ENCODE results near the gene P2RY8.

P2RY8 gene

GRCh38 chrX:1488745-1489144 is 48.2 kb downstream of the P2RY8 start:
- DNase-seq (ENCODE audit: low read depth): no peak
- TF ChIP-seq, protein P1, sequence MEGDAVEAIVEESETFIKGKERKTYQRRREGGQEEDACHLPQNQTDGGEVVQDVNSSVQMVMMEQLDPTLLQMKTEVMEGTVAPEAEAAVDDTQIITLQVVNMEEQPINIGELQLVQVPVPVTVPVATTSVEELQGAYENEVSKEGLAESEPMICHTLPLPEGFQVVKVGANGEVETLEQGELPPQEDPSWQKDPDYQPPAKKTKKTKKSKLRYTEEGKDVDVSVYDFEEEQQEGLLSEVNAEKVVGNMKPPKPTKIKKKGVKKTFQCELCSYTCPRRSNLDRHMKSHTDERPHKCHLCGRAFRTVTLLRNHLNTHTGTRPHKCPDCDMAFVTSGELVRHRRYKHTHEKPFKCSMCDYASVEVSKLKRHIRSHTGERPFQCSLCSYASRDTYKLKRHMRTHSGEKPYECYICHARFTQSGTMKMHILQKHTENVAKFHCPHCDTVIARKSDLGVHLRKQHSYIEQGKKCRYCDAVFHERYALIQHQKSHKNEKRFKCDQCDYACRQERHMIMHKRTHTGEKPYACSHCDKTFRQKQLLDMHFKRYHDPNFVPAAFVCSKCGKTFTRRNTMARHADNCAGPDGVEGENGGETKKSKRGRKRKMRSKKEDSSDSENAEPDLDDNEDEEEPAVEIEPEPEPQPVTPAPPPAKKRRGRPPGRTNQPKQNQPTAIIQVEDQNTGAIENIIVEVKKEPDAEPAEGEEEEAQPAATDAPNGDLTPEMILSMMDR (IDR thresholded peaks at IDR 0.05; ENCODE audit: low read length, missing control alignments): no peak
- no peak overlapping the region for H3K4me3 ChIP-seq (replicated peaks; ENCODE audit: low read depth, low read length)

- no peak for DNase-seq (ENCODE audit: low read depth)
Measured at GRCh38 chrX:1488141-1488540, 48.8 kb downstream of the P2RY8 start.

GRCh38 chrX:1487401-1487800 is 49.6 kb downstream of the P2RY8 start:
- no peak overlapping the region for H3K4me3 ChIP-seq (replicated peaks; ENCODE audit: low read depth, low read length)
- no peak for DNase-seq (ENCODE audit: low read depth)
- TF ChIP-seq, protein P1 (IDR thresholded peaks at IDR 0.05; ENCODE audit: low read length, missing control alignments): no peak

More at GRCh38 chrX:1488141-1488540, 48.8 kb downstream of the P2RY8 start:
- TF ChIP-seq, protein P1 (IDR thresholded peaks at IDR 0.05; ENCODE audit: low read length, missing control alignments): no peak
- H3K4me3 ChIP-seq (replicated peaks; ENCODE audit: low read depth, low read length): no peak overlapping the region

DNA sequence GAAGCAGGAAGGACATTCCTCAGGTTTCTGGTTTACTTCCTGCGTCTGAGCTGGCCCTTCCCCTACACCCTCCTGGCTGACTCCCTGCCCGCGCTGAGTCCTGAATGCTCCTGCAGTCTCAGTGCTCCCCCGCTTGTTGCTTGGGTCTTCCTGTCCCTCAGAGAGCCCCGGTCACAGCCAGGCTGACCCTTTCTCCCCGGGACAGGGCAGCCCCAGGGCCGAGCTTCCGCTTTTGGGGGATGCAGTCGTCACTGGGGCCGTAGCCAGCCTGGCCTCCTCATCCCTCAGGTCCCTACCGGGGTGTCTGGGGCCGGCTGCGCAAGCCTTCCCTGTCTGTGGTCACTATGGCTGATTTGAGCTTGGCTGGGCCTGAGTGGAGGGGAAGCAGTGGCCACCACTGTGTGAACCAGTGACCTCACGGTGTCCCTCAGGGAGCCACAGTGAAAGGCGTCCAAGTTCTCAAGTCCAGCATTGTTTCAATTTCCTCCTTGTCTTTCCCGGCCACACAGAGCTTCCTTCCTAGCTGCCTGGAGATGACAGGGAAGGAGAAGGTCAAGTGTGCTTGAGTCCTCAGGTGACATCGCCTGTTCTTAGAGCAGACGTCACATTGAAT is 50.1 kb downstream of the P2RY8 start:
- H3K4me3 ChIP-seq (replicated peaks; ENCODE audit: low read depth, low read length): no peak overlapping the region
- TF ChIP-seq, protein P1 (IDR thresholded peaks at IDR 0.05; ENCODE audit: low read length, missing control alignments): no peak
- no peak for DNase-seq (ENCODE audit: low read depth)

DNA sequence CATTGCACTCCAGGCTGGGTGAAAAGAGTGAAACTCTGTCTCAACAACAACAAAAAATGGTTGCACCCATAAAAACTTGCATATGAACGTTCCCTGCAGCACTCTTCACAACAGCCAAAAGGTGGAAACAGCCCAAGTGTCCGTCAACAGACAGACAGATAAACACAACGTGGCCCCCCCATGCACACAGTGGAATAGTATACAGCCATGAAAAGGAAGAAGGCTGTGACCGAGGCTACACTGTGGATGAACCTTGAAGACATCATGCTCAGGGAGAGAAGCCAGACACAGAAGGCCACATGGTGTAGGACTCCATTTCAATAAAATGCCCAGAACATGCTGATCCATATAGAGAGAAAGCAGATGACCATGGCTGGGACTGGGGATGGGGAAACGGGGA is 50.8 kb downstream of the P2RY8 start:
- TF ChIP-seq, protein P1 (IDR thresholded peaks at IDR 0.05; ENCODE audit: low read length, missing control alignments): no peak
- no peak overlapping the region for H3K4me3 ChIP-seq (replicated peaks; ENCODE audit: low read depth, low read length)
- no peak for DNase-seq (ENCODE audit: low read depth)

DNA sequence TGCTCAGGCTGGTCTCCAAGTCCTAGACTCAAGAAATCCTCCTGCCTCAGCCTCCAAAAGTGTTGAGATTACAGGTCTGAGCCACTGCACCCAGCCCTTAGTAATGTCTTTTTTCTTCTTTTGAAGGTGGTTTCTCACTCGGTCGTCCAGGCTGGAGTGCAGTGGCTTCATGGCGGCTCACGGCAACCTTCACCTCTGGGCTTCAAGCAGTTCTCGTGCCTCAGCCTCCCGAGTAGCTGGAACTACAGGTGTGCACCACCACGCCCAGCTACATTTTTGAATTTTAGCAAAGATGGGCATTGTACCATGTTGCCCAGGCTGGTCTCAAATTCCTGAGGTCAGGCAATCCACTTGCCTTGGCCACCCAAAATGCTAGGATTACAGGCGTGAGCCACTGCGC is 52.0 kb downstream of the P2RY8 start:
- DNase-seq (ENCODE audit: low read depth): no peak
- TF ChIP-seq, protein P1 (IDR thresholded peaks at IDR 0.05; ENCODE audit: low read length, missing control alignments): no peak

DNA sequence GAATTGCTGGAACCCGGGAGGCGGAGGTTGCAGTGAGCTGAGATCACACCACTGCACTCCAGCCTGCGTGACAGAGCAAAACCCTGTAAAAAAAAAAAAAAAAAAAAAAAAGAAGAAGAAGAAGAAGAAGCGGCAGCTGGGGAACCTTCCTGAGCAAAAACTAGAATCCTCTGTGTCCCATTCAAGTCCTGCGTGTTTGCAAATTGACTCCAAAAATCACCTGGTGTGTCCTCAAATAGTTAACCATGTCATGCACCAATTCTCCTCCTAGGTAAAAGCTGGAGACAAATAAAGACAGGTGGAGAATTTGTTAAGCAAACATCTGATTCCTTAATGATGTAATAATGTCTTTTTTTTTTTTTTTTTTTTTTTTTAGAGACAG is 52.4 kb downstream of the P2RY8 start:
- DNase-seq (ENCODE audit: low read depth): no peak
- TF ChIP-seq, protein P1 (IDR thresholded peaks at IDR 0.05; ENCODE audit: low read length, missing control alignments): no peak
- H3K4me3 ChIP-seq (replicated peaks; ENCODE audit: low read depth, low read length): no peak overlapping the region

More for the DNA sequence above, 52.0 kb downstream of the P2RY8 start:
- no peak overlapping the region for H3K4me3 ChIP-seq (replicated peaks; ENCODE audit: low read depth, low read length)
